ENCODE measurements around the gene SYT2.

The SYT2 gene

DNA sequence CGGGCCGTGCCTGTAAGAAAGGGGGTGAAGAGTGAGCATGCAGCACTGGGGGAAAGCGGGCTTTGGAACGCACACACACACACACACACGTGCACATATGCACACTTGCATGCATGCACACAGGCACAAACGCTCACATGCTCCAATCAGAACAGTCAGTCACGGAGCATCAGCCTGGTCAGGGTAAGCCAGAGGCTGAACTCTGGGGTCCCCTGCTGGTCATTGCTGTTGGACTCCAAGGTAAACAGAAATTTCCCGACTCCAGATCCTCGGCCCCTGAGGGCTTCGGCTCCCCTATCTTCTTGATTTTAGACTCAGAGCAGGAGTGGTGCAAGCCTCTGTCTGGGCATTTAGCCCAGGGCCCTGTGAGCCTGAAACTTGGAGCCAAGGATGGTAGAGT lies 54.2 kb downstream of the SYT2 start:
- Histone ChIP-seq H3K9ac (ENCODE audit: low read length) (no peak overlapping the region), H3K4me3 (ENCODE audit: low read depth in 1 of 2, low read length in 2 of 2) (no peak overlapping the region), H3K27ac (ENCODE audit: low read depth, low read length) (no peak overlapping the region), H3K9me3 (ENCODE audit: low read length) (no peaks in the 10 kb centered on the region), H3K27me3 (ENCODE audit: control insufficient read depth in 1 of 2, insufficient read depth in 2 of 2, low read length in 2 of 2) (peaks cover 0 to 23% of the 10 kb centered on the region in 2 donors), H3K4me1 (ENCODE audit: insufficient read depth, low read length) (no peaks in the 10 kb centered on the region), H3K36me3 (ENCODE audit: insufficient read depth, low read length) (no peaks in the 10 kb centered on the region)

GRCh38 chr1:202654079-202654478 lies 56.2 kb downstream of the SYT2 start:
- Histone ChIP-seq H3K36me3 (ENCODE audit: insufficient read depth, low read length) (no peaks in the 10 kb centered on the region), H3K9ac (ENCODE audit: low read length) (no peak overlapping the region), H3K4me3 (ENCODE audit: low read depth in 1 of 2, low read length in 2 of 2) (no peak overlapping the region), H3K4me1 (ENCODE audit: insufficient read depth, low read length) (no peaks in the 10 kb centered on the region), H3K27me3 (ENCODE audit: control insufficient read depth in 1 of 2, insufficient read depth in 2 of 2, low read length in 2 of 2) (peaks cover 0 to 18% of the 10 kb centered on the region in 2 donors), H3K9me3 (ENCODE audit: low read length) (no peaks in the 10 kb centered on the region), H3K27ac (ENCODE audit: low read depth, low read length) (no peak overlapping the region)

- no peak overlapping the region for H3K4me3 ChIP-seq (ENCODE audit: low read depth in 1 of 2, low read length in 2 of 2)
- H3K27me3 ChIP-seq (ENCODE audit: control insufficient read depth in 1 of 2, insufficient read depth in 2 of 2, low read length in 2 of 2) = peaks cover 0 to 7% of the 10 kb centered on the region in 2 donors
These were observed 60.5 kb downstream of the SYT2 start for GRCh38 chr1:202649553-202650392.

DNA sequence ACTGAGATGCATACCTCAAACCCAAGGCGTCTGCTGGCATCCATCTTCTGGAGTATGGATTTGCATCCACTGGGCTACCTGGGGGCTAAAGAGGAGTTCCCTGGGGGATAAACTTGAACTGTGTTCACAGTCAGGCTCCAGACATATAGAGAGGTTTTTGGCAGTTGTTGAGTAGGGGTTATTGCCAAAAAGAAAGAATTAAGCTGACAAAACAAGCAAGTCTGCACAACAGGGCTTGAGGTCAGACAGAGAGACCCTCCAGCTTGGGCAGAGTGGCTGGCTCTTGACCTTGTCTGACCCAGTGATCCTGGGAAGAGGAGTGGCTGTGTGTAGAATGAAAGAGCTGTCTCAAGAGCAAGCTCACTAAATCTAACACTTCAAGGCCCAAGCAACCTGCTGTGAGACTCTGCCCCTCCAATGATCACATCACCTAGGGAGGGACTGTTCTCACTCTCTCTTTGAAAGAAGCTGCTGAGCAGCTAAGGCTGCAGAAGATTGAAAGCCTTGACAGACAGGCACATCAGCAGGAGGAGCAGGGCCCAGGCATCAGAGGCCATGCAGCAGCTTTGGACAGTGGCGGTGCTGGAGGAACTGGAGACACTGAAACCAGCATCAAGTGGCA lies 61.5 kb downstream of the SYT2 start:
- peaks cover 5% of the 10 kb centered on the region for H3K4me1 ChIP-seq (ENCODE audit: insufficient read depth, low read length)
- no peak overlapping the region for H3K4me3 ChIP-seq (ENCODE audit: low read depth in 1 of 2, low read length in 2 of 2)
- peaks cover 8 to 17% of the 10 kb centered on the region in 2 donors for H3K27me3 ChIP-seq (ENCODE audit: control insufficient read depth in 1 of 2, insufficient read depth in 2 of 2, low read length in 2 of 2)
- H3K27ac ChIP-seq (ENCODE audit: low read depth, low read length) = no peak overlapping the region
- H3K9me3 ChIP-seq (ENCODE audit: low read length) = no peaks in the 10 kb centered on the region
- H3K9ac ChIP-seq (ENCODE audit: low read length) = no peak overlapping the region
- no peaks in the 10 kb centered on the region for H3K36me3 ChIP-seq (ENCODE audit: insufficient read depth, low read length)

More at GRCh38 chr1:202649553-202650392, 60.5 kb downstream of the SYT2 start:
- H3K9me3 ChIP-seq (ENCODE audit: low read length) = no peaks in the 10 kb centered on the region
- H3K27ac ChIP-seq (ENCODE audit: low read depth, low read length) = no peak overlapping the region
- H3K4me1 ChIP-seq (ENCODE audit: insufficient read depth, low read length) = no peaks in the 10 kb centered on the region
- no peaks in the 10 kb centered on the region for H3K36me3 ChIP-seq (ENCODE audit: insufficient read depth, low read length)
- H3K9ac ChIP-seq (ENCODE audit: low read length) = no peak overlapping the region

DNA sequence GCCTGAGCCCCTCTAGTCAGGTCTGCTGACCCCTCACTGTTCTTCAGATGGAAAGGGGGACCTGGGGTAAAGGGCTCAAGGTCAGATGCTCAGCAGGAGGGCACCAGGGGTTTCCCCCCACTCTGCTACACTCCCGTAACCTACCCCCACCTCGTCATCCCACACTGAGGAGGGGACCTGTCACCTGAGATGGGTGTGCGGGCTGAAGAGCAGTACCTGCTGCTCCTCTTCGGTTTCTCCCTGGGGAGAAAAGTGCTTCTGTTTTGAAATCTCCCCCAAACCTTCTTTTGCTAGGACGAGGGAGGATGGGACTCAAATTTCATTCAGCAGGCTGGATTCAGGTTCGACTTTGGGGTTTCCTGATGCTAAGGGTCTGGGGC lies 65.2 kb downstream of the SYT2 start:
- no peak overlapping the region for H3K4me3 ChIP-seq (ENCODE audit: low read depth in 1 of 2, low read length in 2 of 2)
- H3K9ac ChIP-seq (ENCODE audit: low read length) = no peak overlapping the region
- H3K4me1 ChIP-seq (ENCODE audit: insufficient read depth, low read length) = peaks cover 5% of the 10 kb centered on the region
- no peak overlapping the region for H3K27ac ChIP-seq (ENCODE audit: low read depth, low read length)
- no peaks in the 10 kb centered on the region for H3K9me3 ChIP-seq (ENCODE audit: low read length)
- H3K36me3 ChIP-seq (ENCODE audit: insufficient read depth, low read length) = no peaks in the 10 kb centered on the region
- peaks cover 8 to 45% of the 10 kb centered on the region in 2 donors for H3K27me3 ChIP-seq (ENCODE audit: control insufficient read depth in 1 of 2, insufficient read depth in 2 of 2, low read length in 2 of 2)

DNA sequence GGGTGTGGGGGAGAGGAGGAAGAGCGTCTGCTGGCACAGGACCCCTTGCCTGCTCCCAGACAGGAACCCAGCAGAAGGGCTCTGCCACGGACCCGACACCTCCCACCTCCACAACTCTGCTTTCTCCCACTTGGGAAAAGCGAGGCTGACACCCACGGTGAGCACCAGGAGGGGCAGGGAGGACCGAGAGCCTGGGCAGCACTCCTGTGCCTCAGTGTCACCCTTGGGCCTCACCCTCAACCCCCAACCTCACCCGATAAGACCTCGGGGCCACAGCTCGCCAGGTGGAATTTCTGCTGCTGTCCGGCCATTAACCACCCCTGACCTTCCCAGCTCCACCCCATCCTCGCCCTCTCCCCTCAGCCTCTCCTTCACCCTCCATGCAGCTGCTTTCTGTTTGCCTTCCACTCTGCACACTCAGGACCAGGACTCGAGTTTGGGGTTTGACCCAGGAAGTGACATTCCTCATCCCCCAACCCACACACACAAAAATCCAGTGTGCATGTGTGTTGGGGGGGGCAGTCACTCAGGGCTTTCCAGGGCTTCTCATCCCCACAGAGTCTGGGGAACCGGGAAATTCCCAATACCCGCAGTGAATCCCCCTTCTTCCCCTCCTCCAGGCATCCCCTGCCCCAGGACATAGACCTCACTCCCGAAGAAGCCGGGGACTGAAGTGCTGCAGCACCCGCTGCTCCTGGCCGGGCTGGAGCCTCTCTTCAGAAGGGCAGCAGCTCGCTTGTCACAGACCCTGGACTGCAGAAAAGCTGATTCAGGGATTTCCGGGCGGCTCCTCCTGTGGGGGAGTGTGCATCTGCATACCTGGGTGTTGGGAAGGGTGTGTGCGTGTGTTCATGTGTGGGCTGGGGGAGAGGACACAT lies 65.8 kb downstream of the SYT2 start:
- Histone ChIP-seq H3K9me3 (ENCODE audit: low read length) (no peaks in the 10 kb centered on the region), H3K27me3 (ENCODE audit: control insufficient read depth in 1 of 2, insufficient read depth in 2 of 2, low read length in 2 of 2) (peaks cover 8 to 45% of the 10 kb centered on the region in 2 donors), H3K27ac (ENCODE audit: low read depth, low read length) (no peak overlapping the region), H3K36me3 (ENCODE audit: insufficient read depth, low read length) (no peaks in the 10 kb centered on the region), H3K4me3 (ENCODE audit: low read depth in 1 of 2, low read length in 2 of 2) (peak overlapping the region; percentile 18 to 21), H3K9ac (ENCODE audit: low read length) (no peak overlapping the region), H3K4me1 (ENCODE audit: insufficient read depth, low read length) (peaks cover 5% of the 10 kb centered on the region)

- Histone ChIP-seq H3K9me3 (ENCODE audit: low read length) (no peaks in the 10 kb centered on the region), H3K36me3 (ENCODE audit: insufficient read depth, low read length) (no peaks in the 10 kb centered on the region), H3K4me3 (ENCODE audit: low read depth in 1 of 2, low read length in 2 of 2) (peak overlapping the region; percentile 18 to 21), H3K27ac (ENCODE audit: low read depth, low read length) (no peak overlapping the region), H3K27me3 (ENCODE audit: control insufficient read depth in 1 of 2, insufficient read depth in 2 of 2, low read length in 2 of 2) (peaks cover 8 to 45% of the 10 kb centered on the region in 2 donors), H3K9ac (ENCODE audit: low read length) (no peak overlapping the region), H3K4me1 (ENCODE audit: insufficient read depth, low read length) (peaks cover 5% of the 10 kb centered on the region)
These were observed 66.6 kb downstream of the SYT2 start for GRCh38 chr1:202643397-202644218.

DNA sequence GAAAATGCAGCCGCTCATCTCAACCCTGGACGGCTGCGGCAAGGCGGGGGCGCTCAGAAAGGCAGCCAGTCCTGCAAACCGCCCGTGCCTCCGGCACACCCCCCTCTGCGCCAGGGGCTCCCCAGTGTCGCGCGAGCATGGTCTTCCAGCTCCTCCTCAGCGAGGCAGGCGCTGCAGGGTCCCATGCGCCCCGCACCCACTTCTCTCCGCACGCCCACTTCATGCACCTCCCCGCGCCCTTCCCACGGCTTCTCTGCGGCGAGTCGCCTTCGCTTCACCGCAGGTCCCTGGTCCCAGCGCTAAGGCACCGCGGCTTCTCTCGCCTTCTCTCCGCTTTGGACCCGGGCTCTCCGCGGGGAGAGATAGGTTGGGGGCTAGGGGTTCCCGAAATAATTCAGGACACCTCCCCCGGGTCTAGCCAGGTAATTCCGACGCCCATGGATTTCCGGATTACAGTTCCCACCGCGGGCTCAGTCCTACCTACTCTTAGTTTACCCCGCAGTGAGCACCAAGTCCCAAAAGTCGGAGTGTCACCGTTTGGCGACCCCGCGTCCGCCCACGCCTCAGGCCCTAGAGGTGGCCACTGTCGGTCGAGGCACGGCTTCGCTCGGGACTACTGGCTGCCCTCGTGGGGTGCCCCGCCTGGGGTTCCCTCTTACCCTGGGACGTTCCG lies 67.5 kb downstream of the SYT2 start:
- Histone ChIP-seq H3K36me3 (ENCODE audit: insufficient read depth, low read length) (no peaks in the 10 kb centered on the region), H3K9ac (ENCODE audit: low read length) (no peak overlapping the region), H3K27me3 (ENCODE audit: control insufficient read depth in 1 of 2, insufficient read depth in 2 of 2, low read length in 2 of 2) (peaks cover 8 to 45% of the 10 kb centered on the region in 2 donors), H3K9me3 (ENCODE audit: low read length) (no peaks in the 10 kb centered on the region), H3K4me1 (ENCODE audit: insufficient read depth, low read length) (peaks cover 5% of the 10 kb centered on the region), H3K27ac (ENCODE audit: low read depth, low read length) (no peak overlapping the region), H3K4me3 (ENCODE audit: low read depth in 1 of 2, low read length in 2 of 2) (peak overlapping the region; percentile 20 to 27)

- H3K36me3 ChIP-seq (ENCODE audit: insufficient read depth, low read length) = no peaks in the 10 kb centered on the region
- no peaks in the 10 kb centered on the region for H3K9me3 ChIP-seq (ENCODE audit: low read length)
- H3K27me3 ChIP-seq (ENCODE audit: control insufficient read depth in 1 of 2, insufficient read depth in 2 of 2, low read length in 2 of 2) = peaks cover 8 to 45% of the 10 kb centered on the region in 2 donors
- no peak overlapping the region for H3K9ac ChIP-seq (ENCODE audit: low read length)
- no peak overlapping the region for H3K27ac ChIP-seq (ENCODE audit: low read depth, low read length)
- H3K4me3 ChIP-seq (ENCODE audit: low read depth in 1 of 2, low read length in 2 of 2) = no peak overlapping the region
- peaks cover 5% of the 10 kb centered on the region for H3K4me1 ChIP-seq (ENCODE audit: insufficient read depth, low read length)
These were observed 68.0 kb downstream of the SYT2 start for GRCh38 chr1:202642212-202642611.

DNA sequence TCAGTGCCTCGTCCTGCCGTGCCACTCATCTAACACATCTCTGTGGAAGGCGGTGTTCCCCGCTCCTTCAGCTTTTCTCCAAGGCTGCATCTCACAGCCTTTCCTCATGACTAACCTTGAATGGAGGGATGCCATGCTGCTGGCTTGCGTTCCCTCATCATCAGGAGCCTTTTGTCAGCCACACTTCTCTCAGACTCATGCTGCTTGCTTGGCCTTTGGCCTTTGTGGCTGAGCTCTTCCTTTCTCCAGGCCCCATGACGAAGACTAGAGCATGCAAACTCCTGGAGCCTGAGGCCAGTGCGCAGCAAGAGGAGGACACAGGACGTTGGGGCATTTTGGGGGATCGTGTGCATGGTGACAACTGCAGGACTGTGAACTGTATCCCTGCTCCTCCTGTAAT lies 70.8 kb downstream of the SYT2 start:
- H3K36me3 ChIP-seq (ENCODE audit: insufficient read depth, low read length) = no peaks in the 10 kb centered on the region
- H3K9ac ChIP-seq (ENCODE audit: low read length) = no peak overlapping the region
- no peaks in the 10 kb centered on the region for H3K9me3 ChIP-seq (ENCODE audit: low read length)
- no peak overlapping the region for H3K27ac ChIP-seq (ENCODE audit: low read depth, low read length)
- H3K4me1 ChIP-seq (ENCODE audit: insufficient read depth, low read length) = peaks cover 5% of the 10 kb centered on the region
- H3K4me3 ChIP-seq (ENCODE audit: low read depth in 1 of 2, low read length in 2 of 2) = no peak overlapping the region
- peaks cover 7 to 35% of the 10 kb centered on the region in 2 donors for H3K27me3 ChIP-seq (ENCODE audit: control insufficient read depth in 1 of 2, insufficient read depth in 2 of 2, low read length in 2 of 2)

Data from muscle layer of colon (tissue), 2 donors.